ENCODE measurements around the gene EIF4G3. TPM values are rescaled to one million over a fixed set of nuclear protein-coding genes. Genes with fewer than 3 reads are reported as not detected.

The EIF4G3 gene
- total RNA-seq, 1 experiment from 2014 or later: 72.0 TPM

- no peak for TF ChIP-seq CTCF (conservative IDR thresholded peaks at IDR 0.05)
- H3K79me2 ChIP-seq (ENCODE audit: insufficient read depth, low read length): no peaks in the 10 kb centered on the region
- peaks cover 0 to 5% of the 10 kb centered on the region in 2 experiments; a peak in 1 of 4 replicates for H3K4me1 Mint-ChIP-seq
- no peak overlapping the region for H3K9ac ChIP-seq (ENCODE audit: extremely low read depth, insufficient read length, low read length)
- no peaks in the 10 kb centered on the region for H3K36me3 Mint-ChIP-seq (ENCODE audit: insufficient read depth in 1 of 3, low read depth in 3 of 3)
- no peaks in the 10 kb centered on the region for H3K4me1 ChIP-seq (ENCODE audit: insufficient read depth, low read length)
- no peaks in the 10 kb centered on the region for H4K20me1 ChIP-seq (ENCODE audit: control insufficient read depth, insufficient read depth, insufficient read length)
- H2BK12ac ChIP-seq (ENCODE audit: insufficient read length, low read depth, low read length): no peak overlapping the region
- H4K91ac ChIP-seq (ENCODE audit: insufficient read length, low read depth, low read length): no peak overlapping the region
- H2BK15ac ChIP-seq (ENCODE audit: low read depth, low read length): no peak overlapping the region
- no peak overlapping the region for H3T11ph ChIP-seq (ENCODE audit: low read length)
- peaks cover 66% of the 10 kb centered on the region for H3K27me3 Mint-ChIP-seq (ENCODE audit: low read depth)
- no peak overlapping the region for H3K18ac ChIP-seq (ENCODE audit: insufficient read length, low read depth, low read length)
- H2AK5ac ChIP-seq (ENCODE audit: insufficient read length, low read length): no peak overlapping the region
- no peak overlapping the region for H3K23ac ChIP-seq (ENCODE audit: insufficient read length, low read depth, low read length)
- no peak overlapping the region for H2BK5ac ChIP-seq (ENCODE audit: insufficient read length, low read length)
- no peak overlapping the region for H4K8ac ChIP-seq (replicated peaks; ENCODE audit: insufficient read length, low read depth, low read length)
- peaks cover 7% of the 10 kb centered on the region; the same call in 1 of the 2 replicates for H3K27me3 ChIP-seq (ENCODE audit: insufficient read depth, low read length)
- no peak overlapping the region for H3K4me2 ChIP-seq (ENCODE audit: insufficient read depth, insufficient read length, low read length)
- H3K27ac Mint-ChIP-seq: no peak overlapping the region
- WGBS (ENCODE audit: extremely low coverage, insufficient read length, low lambda C conversion rate): no CpG with 5 or more reads among the region's 4 CpGs
- no peak overlapping the region for H3K4me3 Mint-ChIP-seq
- H3K14ac ChIP-seq (ENCODE audit: insufficient read depth, low read length): no peak overlapping the region
- no peak overlapping the region for H2AFZ ChIP-seq (ENCODE audit: low read length)
- no peak overlapping the region for H2BK120ac ChIP-seq (ENCODE audit: low read depth, low read length, poor library complexity, severe bottlenecking)
- no peak overlapping the region for H3K56ac ChIP-seq (ENCODE audit: insufficient read length, low read depth, low read length)
- H3K9me3 Mint-ChIP-seq: no peaks in the 10 kb centered on the region
- no peaks in the 10 kb centered on the region for H3K23me2 ChIP-seq (ENCODE audit: insufficient read length, low read depth, low read length, poor library complexity, severe bottlenecking)
- DNase-seq: no peak
- no peaks in the 10 kb centered on the region for H3K9me3 ChIP-seq (ENCODE audit: control insufficient read depth, low read depth, low read length)
- H3K4ac ChIP-seq (ENCODE audit: low read depth, low read length): no peak overlapping the region
- no peak overlapping the region for H2BK20ac ChIP-seq (ENCODE audit: low read depth, low read length, poor library complexity, severe bottlenecking)
- no peaks in the 10 kb centered on the region for H3K79me1 ChIP-seq (ENCODE audit: insufficient read depth, low read depth, low read length, poor library complexity, severe bottlenecking)
- H3K27ac ChIP-seq (ENCODE audit: insufficient read length, low read depth, low read length): no peak overlapping the region
- H4K5ac ChIP-seq (ENCODE audit: insufficient read length, low read depth, low read length): no peak overlapping the region
Observed at GRCh38 chr1:21198929-21199328, 22.2 kb upstream of the EIF4G3 start.
